ENCODE measurements around the gene PLEKHM1.

DNA sequence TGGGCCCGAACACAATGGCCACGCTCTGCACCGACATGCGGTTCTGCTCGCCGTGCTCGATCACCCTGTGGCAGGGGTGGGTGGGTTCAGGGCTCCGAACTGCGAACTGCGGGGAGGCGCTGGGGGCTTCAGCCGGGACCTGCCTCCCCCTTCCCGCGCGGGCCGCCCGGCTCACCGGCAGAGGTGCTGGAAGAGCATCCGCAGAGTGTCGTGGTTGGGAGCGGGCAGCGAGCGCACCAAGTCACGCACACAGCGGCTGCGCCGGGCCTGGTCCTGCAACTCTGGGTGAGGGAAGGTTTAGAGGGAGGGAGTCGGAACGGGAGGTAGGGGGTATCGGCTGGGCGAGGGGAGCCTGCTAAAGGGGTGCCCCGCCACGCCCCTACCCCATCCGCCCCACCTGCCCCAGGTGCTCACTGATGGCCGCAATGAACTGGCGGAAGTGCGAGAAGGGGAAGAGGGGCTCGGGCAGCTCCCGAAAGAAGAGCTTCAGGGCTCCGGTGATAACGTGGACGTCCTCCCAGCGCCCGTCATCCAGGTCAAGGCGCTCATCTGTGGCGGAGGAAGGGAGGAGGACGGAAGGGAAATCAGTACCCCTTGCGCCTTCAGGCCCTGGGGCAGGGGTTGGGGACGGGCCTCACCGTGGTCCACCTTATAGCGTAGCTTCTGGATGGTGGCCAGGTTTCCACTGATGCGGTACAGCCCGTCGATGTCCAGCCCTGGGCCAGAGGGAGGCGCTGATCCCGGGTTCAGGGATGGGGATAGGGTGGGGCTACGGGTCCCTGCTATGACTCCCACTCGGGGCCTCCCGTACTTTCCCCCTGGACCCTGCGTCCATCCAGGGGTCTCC is 94.7 kb downstream of the PLEKHM1 start:
- no peak for TF ChIP-seq POLR2AphosphoS5 (IDR thresholded peaks at IDR 0.05)
- TF ChIP-seq, protein P1, sequence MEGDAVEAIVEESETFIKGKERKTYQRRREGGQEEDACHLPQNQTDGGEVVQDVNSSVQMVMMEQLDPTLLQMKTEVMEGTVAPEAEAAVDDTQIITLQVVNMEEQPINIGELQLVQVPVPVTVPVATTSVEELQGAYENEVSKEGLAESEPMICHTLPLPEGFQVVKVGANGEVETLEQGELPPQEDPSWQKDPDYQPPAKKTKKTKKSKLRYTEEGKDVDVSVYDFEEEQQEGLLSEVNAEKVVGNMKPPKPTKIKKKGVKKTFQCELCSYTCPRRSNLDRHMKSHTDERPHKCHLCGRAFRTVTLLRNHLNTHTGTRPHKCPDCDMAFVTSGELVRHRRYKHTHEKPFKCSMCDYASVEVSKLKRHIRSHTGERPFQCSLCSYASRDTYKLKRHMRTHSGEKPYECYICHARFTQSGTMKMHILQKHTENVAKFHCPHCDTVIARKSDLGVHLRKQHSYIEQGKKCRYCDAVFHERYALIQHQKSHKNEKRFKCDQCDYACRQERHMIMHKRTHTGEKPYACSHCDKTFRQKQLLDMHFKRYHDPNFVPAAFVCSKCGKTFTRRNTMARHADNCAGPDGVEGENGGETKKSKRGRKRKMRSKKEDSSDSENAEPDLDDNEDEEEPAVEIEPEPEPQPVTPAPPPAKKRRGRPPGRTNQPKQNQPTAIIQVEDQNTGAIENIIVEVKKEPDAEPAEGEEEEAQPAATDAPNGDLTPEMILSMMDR (IDR thresholded peaks at IDR 0.05) = no peak

All from suprapubic skin (tissue), 3 donors.